Mucosa of rectum (tissue), 2 donors: ENCODE data around the gene DDC.

Experiments used
- H3K27ac ChIP-seq, 2 donors: one replicate each; pipeline ENCODE4 v1.7.0; 2013; ENCODE audit warnings: inconsistent platforms in 2 of 2, low read depth in 2 of 2, low read length in 2 of 2
- H3K27me3 ChIP-seq, 2 donors: one replicate each; pipeline ENCODE4 v1.7.0; 2013; ENCODE audit warnings: low read length in 2 of 2; ENCODE audit not compliant: control insufficient read depth in 2 of 2, insufficient read depth in 2 of 2
- H3K36me3 ChIP-seq, 2 donors: one replicate each; pipeline ENCODE4 v1.7.0; 2013; ENCODE audit warnings: low read length in 2 of 2; ENCODE audit not compliant: control insufficient read depth in 2 of 2, insufficient read depth in 2 of 2
- H3K4me1 ChIP-seq, 2 donors: one replicate each; pipeline ENCODE4 v1.7.0; 2013; ENCODE audit warnings: low read length in 2 of 2, mild to moderate bottlenecking in 1 of 2; ENCODE audit not compliant: control insufficient read depth in 2 of 2, insufficient read depth in 2 of 2
- H3K4me3 ChIP-seq, 2 donors: one replicate each; pipeline ENCODE4 v1.7.0; 2013; ENCODE audit warnings: low read length in 2 of 2
- H3K9ac ChIP-seq, 2 donors: one replicate each; pipeline ENCODE4 v1.7.0; 2013; ENCODE audit warnings: low read length in 2 of 2, low read depth in 1 of 2, mild to moderate bottlenecking in 1 of 2
- H3K9me3 ChIP-seq, 2 donors: one replicate each; pipeline ENCODE4 v1.7.0; 2013; ENCODE audit warnings: low read length in 2 of 2; ENCODE audit not compliant: control insufficient read depth in 2 of 2
- donor health status: healthy.
- donor health status: Normal muscosa, but diverticular disease.

The DDC gene

GRCh38 chr7:50598460-50599343, 33.5 kb upstream of the DDC start:
- Histone ChIP-seq H3K9ac (no peak overlapping the region), H3K4me3 (no peak overlapping the region), H3K36me3 (peaks cover 0 to 6% of the 10 kb centered on the region in 2 donors), H3K9me3 (no peaks in the 10 kb centered on the region), H3K4me1 (no peaks in the 10 kb centered on the region), H3K27ac (no peak overlapping the region), H3K27me3 (no peaks in the 10 kb centered on the region)

- Histone ChIP-seq H3K27me3 (no peaks in the 10 kb centered on the region), H3K27ac (no peak overlapping the region), H3K4me3 (no peak overlapping the region), H3K36me3 (peaks cover 0 to 2% of the 10 kb centered on the region in 2 donors), H3K9ac (no peak overlapping the region), H3K4me1 (no peaks in the 10 kb centered on the region), H3K9me3 (no peaks in the 10 kb centered on the region)
These were observed 31.3 kb upstream of the DDC start for GRCh38 chr7:50596484-50596883.

- no peaks in the 10 kb centered on the region for H3K9me3 ChIP-seq
- H3K27me3 ChIP-seq, result no peaks in the 10 kb centered on the region
- no peak overlapping the region for H3K9ac ChIP-seq
- peaks cover 0 to 2% of the 10 kb centered on the region in 2 donors for H3K36me3 ChIP-seq
- H3K4me3 ChIP-seq, result no peak overlapping the region
- H3K27ac ChIP-seq, result no peak overlapping the region
- H3K4me1 ChIP-seq, result no peaks in the 10 kb centered on the region
These were observed 30.4 kb upstream of the DDC start for GRCh38 chr7:50595491-50596102.

- no peak overlapping the region for H3K4me3 ChIP-seq
- H3K27ac ChIP-seq, result no peak overlapping the region
- no peaks in the 10 kb centered on the region for H3K9me3 ChIP-seq
- no peak overlapping the region for H3K9ac ChIP-seq
- no peaks in the 10 kb centered on the region for H3K4me1 ChIP-seq
- H3K27me3 ChIP-seq, result no peaks in the 10 kb centered on the region
- H3K36me3 ChIP-seq, result peaks cover 0 to 2% of the 10 kb centered on the region in 2 donors
These were observed 29.7 kb upstream of the DDC start for GRCh38 chr7:50594734-50595485.

- Histone ChIP-seq H3K27ac (no peak overlapping the region), H3K27me3 (no peaks in the 10 kb centered on the region), H3K4me1 (no peaks in the 10 kb centered on the region), H3K9ac (no peak overlapping the region), H3K4me3 (no peak overlapping the region), H3K36me3 (peaks cover 0 to 2% of the 10 kb centered on the region in 2 donors), H3K9me3 (no peaks in the 10 kb centered on the region)
These were observed 28.9 kb upstream of the DDC start for GRCh38 chr7:50594136-50594535.

- H3K9me3 ChIP-seq, result no peaks in the 10 kb centered on the region
- no peaks in the 10 kb centered on the region for H3K27me3 ChIP-seq
- H3K36me3 ChIP-seq, result peaks cover 0 to 2% of the 10 kb centered on the region in 2 donors
- H3K27ac ChIP-seq, result no peak overlapping the region
- H3K9ac ChIP-seq, result no peak overlapping the region
- no peak overlapping the region for H3K4me3 ChIP-seq
- H3K4me1 ChIP-seq, result no peaks in the 10 kb centered on the region
These were observed 27.7 kb upstream of the DDC start for GRCh38 chr7:50592940-50593339.

GRCh38 chr7:50591480-50592438, 26.6 kb upstream of the DDC start:
- Histone ChIP-seq H3K27ac (no peak overlapping the region), H3K9ac (no peak overlapping the region), H3K9me3 (no peaks in the 10 kb centered on the region), H3K27me3 (no peaks in the 10 kb centered on the region), H3K4me3 (no peak overlapping the region), H3K4me1 (no peaks in the 10 kb centered on the region), H3K36me3 (peaks cover 0 to 2% of the 10 kb centered on the region in 2 donors)

GRCh38 chr7:50591098-50591479, 25.9 kb upstream of the DDC start:
- Histone ChIP-seq H3K9me3 (no peaks in the 10 kb centered on the region), H3K4me1 (no peaks in the 10 kb centered on the region), H3K4me3 (no peak overlapping the region), H3K9ac (no peak overlapping the region), H3K27ac (no peak overlapping the region), H3K36me3 (peaks cover 0 to 2% of the 10 kb centered on the region in 2 donors), H3K27me3 (no peaks in the 10 kb centered on the region)

- Histone ChIP-seq H3K27ac (no peak overlapping the region), H3K4me1 (no peaks in the 10 kb centered on the region), H3K4me3 (no peak overlapping the region), H3K36me3 (peaks cover 0 to 2% of the 10 kb centered on the region in 2 donors), H3K9me3 (no peaks in the 10 kb centered on the region), H3K9ac (no peak overlapping the region), H3K27me3 (no peaks in the 10 kb centered on the region)
These were observed 25.3 kb upstream of the DDC start for GRCh38 chr7:50590535-50590934.
